NCI-H748 (cell line): ENCODE data around the gene NDUFA5.
"Not testable (repeated sequence)": the region's sequence is repeated elsewhere in the genome, so short reads cannot be mapped to it uniquely, and the experiment has no call there.

Experiments
- DNase-seq: peaks from one replicate; lab custom pipeline; 2025; ENCODE audit not compliant: unreplicated experiment; lab: John Stamatoyannopoulos, UW

NDUFA5 gene

GRCh38 chr7:123526533-123526932, 31.1 kb downstream of the NDUFA5 start:
- not testable (repeated sequence) for DNase-seq

GRCh38 chr7:123522066-123522465, 35.6 kb downstream of the NDUFA5 start:
- no peak for DNase-seq

- no peak for DNase-seq
These were observed 52.4 kb downstream of the NDUFA5 start for GRCh38 chr7:123505221-123505620.

GRCh38 chr7:123502201-123502600, 55.4 kb downstream of the NDUFA5 start:
- DNase-seq: no peak

- no peak for DNase-seq
These were observed 56.6 kb downstream of the NDUFA5 start for GRCh38 chr7:123500878-123501489.

GRCh38 chr7:123499211-123499970, 58.2 kb downstream of the NDUFA5 start:
- DNase-seq: no peak

GRCh38 chr7:123498601-123499000, 59.0 kb downstream of the NDUFA5 start:
- no peak for DNase-seq

GRCh38 chr7:123498031-123498430, 59.6 kb downstream of the NDUFA5 start:
- DNase-seq: no peak

- peak; percentile 42 for DNase-seq
These were observed 63.3 kb downstream of the NDUFA5 start for GRCh38 chr7:123494193-123494796.

- DNase-seq: no peak
These were observed 65.1 kb downstream of the NDUFA5 start for GRCh38 chr7:123492485-123492884.
